GM21423 (cell line): Measurements from ENCODE around the gene SLC25A23.
"Not testable (repeated sequence)": the region's sequence is repeated elsewhere in the genome, so short reads cannot be mapped to it uniquely, and the experiment has no call there.

Experiments
- ATAC-seq: cut with Tn5 transposase; IDR thresholded peaks from one replicate; pipeline ENCODE4 v1.9.1; 2021; ENCODE audit warnings: mild to moderate bottlenecking, moderate library complexity; ENCODE audit not compliant: unreplicated experiment

The SLC25A23 gene

DNA sequence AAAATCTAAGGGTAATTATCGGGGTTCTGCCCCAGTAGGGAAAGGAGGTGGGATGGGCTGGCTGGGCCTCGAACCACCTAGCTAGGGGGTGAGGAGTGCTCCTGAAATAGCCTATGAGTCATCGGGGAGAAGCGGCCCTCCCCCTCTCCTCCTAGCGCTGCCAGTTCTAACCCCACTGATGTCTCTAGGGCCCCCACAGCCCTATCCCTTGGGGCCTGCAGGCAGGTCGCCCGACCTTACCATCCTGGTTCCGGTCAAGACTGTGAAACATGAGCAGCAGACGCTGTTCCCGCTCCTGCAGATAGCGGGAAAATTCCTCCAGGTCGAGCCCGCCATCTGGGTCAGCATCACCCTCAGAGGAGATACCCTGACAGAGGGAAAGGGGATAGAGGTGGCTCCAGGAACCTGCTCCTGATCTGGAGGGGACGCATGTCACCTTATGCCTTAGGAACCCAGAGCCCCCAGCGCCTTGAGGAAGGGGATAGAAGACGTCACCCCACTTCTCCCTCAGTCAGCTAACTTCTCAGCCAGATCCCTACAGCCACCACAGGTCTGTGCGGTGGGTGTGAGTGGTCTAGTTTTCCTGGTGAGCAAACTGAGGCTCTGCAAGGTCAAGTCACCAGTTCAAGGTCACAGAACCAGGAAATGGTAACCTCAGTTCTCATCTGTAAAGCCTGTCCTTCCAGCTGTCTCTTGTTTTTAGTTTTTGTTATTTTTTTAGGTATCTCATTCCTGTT, 1.5 kb downstream of the SLC25A23 start:
- no peak for ATAC-seq

DNA sequence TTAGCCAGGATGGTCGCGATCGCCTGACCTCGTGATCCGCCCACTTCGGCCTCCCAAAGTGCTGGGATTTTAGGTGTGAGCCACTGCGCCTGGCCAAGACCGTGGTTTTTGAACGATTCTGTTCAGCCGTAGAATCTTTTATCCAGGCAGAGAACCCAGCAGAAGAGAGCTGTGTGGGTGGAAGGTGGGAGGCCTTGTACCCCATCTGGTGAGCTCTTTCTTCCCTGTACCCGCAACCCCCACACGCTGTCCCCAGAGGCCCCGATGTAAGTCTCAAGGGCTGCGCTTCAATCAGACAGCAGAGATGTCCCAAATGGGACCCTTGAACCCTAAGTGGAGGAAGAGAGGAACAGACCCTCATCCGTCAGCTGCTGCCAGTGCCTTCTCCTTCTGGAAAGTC, 3.7 kb downstream of the SLC25A23 start:
- ATAC-seq: no peak

DNA sequence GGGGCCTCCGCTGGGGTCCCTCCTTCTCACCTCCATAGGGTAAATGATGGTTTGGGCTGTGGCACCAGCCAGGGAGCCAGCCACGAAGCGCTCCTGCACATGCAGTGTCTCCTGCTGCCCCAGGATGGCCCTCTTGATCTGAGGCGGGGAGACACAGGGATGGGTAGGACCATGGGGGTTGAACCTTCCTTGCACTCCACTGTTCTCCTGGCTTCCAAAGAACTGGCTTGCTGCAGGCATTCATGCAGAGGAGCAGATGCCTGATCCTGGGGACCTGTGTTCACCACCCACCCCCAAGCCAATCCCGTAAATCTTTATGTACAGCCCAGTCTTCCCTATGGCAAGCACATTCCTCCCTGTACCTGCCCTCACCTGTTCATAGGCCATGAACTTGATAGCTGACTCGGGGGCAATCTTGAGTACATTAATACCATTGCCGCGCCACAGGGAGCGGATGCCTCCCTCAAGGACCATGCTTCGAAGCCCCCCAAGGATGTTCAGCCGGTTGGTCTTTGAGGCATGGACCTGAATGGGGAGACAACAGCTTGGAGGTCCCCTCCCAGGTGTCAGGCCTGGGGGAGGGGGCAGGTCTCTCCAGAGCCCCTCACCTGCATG, 5.5 kb downstream of the SLC25A23 start:
- ATAC-seq: no peak

DNA sequence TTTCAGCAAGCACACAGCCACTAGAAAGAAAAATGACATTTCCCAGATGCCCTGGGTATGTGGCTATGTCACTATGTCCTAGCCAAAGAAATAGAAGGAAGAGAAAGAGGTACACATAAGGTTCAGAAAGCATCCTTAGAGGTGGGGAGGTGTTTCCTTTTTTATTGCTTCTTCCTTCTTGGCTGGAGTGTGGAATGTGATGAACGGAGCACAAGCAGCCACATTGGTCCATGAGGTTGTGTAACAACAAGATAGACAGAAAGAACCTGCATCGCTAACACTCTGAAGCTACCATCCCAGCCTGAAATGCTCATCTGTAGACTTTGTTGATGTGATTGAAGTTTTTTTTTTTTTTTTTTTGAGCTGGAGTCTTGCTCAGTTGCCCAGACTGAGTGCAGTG, 6.7 kb downstream of the SLC25A23 start:
- no peak for ATAC-seq

DNA sequence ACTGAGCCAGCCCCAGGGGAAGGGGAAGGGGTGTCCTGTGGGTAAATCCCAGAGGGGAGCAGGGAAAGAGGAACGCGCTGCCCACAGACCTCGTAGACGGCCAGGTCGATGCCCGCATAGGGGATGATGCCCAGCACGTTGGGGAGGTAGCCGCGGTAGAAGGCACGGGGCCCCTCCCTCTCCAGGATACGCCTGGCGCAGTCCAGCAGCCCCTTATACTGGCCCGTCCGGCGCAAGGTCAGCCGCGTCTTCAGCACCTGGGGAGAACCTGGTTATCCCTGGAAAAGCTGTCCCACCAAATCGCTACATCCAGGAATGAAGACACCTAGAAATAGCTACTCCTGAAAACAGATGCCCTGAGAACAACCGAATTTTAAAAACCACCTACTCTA, 7.4 kb downstream of the SLC25A23 start:
- no peak for ATAC-seq

DNA sequence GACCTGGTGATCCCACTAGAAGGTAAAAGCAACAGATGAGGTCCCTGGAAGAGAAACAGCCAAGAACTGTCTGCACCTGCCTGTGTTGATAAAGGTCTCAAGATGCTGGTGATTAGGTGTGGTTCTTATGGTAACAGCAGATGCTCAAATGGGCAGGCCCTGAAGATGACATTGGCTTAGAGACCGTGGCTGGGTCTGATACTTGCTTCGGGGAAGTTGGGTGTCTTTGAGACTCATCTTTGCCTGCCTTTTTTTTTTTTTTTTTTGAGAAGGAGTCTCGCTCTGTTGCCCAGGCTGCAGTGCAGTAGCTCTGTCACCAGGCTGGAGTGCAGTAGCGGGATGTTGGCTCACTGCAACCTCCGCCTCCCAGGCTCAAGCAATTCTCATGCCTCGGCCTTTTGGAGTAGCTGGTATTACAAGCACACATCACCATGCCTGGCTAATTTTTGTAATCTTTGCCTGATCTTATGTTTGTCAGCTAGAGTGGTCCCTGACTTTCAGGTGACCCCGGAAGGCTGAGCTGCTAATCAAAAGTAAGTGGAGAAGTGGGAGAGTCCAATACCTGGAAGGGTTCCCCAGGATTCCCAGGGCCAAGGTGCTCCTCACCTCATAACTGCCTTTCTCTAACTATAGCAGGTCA, 7.9 kb downstream of the SLC25A23 start:
- ATAC-seq: no peak

DNA sequence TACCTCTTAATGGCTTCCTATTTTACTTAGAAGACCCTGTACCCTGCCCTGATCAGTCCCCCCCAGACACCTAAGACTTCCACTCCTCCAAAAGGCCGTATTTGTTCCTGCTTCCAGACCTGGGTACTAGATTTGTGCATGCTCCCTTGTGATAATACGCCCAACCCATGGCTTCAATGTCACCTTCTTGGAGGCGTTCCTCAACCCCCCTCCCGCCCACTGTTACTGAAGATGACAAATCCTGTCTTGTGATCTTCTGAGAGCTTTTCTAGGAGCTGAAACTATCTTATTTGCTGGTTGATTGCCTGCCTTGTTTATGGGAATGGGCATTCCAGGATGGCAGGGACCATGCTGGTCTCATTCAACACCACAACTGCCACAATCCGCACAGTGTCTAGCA, 9.4 kb downstream of the SLC25A23 start:
- no peak for ATAC-seq

DNA sequence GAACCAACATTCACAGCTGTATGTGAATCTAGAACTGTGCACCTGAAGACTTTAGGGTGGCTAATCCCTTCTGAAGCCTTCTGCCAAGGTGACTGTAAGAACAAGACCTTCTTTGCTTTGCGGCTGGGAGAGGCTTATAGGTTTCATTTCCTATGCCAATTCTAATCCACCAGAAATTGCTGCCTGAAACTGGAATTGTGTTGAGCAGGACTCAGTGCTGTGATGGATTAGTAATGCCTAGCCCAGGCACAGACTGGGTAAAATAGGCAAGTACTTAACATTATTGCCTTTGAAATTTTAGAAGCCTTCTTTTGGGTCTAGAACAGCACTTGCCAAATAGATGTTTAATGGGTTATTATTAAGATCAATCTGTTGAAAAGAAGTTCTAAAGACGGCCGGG, 11.5 kb downstream of the SLC25A23 start:
- ATAC-seq: no peak

DNA sequence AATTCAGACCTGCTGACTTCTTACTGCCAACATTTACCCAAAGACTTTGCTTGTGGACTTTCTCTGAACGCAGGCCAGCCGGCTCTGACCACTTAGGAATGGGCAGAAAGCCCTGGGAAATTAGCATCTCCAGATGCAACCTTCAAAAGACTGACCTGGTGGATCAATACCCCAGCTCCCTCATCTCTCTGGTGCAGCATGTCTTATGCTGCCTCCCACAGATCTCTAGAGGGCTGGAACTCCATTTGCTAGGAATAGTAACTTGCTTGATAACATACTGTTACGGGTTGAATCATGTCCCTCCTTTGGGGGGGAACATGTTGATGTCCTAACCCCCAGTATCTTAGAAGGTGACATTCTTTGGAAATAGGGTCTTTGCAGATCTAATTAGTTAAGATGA, 13.1 kb downstream of the SLC25A23 start:
- no peak for ATAC-seq

DNA sequence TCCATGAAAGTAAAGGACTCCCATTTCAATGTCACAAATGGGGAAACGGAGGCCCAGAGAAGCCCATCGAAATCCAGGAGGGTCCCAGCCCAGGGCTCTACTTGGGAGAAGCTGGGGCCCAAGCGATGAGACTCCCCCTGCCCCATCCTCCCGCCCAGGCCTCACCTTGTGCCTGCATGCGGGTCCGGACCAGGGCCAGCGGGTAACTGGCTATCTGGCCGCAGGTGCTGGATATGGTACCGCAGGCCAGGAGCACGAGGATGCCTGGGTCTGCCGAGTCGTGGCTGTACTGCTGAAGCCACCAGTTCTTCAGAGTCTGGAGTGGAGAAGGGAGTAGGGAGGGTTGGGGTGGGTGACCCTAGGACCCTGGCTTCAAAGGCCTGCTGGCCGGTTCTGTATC, 15.6 kb downstream of the SLC25A23 start:
- ATAC-seq: no peak

DNA sequence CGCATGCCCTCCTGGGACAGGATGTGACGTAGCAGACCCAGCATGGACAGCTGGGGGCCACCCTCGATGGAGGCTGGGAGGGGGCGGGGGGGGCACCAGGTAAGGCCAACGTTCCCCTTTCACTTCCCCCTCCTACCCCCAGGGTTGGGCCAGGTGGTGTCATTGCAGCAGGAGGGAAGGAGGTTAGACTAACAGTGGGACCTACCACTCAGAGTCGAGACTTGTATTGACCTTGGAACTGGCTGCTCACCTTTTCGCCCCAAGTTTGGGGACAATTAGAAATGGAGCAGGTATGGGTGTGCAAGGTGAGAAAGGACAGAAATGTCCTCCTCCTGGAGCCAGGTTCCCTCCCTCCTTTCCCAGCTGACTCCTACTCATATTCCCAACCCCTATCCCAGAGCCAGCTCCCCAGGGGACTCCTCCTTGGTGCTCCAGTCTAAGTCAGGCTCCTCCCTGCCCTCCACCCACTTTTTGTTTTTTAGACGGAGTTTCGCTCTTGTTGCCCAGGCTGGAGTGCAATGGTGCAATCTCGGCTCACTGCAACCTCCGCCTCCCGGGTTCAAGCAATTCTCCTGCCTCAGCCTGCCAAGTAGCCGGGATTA, 17.4 kb downstream of the SLC25A23 start:
- no peak for ATAC-seq

DNA sequence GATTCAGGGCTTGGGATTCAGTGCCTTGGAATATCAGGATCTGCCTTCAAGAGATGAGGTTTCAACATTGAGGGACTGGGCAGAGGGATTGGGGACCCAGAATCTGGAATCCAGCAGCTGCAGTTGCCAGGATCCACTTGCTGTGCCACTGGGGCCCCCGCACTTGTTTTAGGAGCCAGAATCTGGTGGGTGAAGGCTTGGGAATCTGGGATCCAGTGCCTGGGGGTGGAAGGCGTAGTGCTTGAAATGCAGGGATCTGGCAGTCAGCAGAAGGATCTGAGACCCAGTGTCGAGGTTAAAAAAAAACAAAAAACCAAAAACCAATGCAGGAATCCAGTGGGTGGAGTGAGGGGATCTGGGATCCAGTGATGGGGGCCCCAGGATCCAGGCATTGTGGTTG, 18.7 kb downstream of the SLC25A23 start:
- no peak for ATAC-seq

DNA sequence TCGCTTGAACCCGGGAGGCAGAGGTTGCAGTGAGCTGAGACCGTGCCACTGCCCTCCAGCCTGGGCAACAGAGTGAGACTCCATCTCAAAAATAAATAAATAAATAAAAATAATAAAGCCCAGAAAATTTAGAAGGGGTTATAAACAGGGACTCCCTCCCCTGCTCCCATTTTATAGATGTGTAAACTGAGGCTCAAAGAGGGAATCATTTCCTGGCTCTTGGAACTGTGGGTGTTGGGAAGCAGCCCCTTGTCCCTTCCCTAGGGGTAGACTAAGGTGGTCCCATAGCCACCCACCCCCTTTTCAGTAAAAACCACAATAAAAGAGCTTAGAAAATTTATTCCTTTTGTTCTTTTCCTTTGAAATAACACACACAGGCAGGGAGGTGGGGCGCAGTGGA, 19.8 kb downstream of the SLC25A23 start:
- ATAC-seq: no peak

DNA sequence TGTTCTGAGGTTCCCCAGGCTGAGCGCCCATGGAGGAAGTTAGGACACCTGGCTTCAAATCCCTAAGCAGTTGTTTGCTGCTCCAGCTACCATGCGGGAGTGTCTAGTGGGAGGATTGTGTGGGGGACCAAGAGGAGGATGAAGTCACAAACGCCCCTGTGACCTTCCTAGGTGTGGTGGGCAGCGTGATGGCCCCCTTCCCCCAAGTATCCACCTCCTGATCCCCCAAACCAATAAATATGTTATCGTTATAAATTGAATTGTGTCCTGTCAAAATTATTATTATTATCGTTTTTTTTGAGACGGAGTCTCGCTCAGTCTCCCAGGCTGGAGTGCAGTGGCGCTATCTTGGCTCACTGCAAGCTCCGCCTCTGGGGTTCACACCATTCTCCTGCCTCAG, 25.9 kb downstream of the SLC25A23 start, which contains the start of gene SLC25A41:
Gene SLC25A41 (minus strand): TSS at position 101 of the 400 bp plus-strand sequence. CDS start 70 bp downstream, at position 31.
- no peak for ATAC-seq

DNA sequence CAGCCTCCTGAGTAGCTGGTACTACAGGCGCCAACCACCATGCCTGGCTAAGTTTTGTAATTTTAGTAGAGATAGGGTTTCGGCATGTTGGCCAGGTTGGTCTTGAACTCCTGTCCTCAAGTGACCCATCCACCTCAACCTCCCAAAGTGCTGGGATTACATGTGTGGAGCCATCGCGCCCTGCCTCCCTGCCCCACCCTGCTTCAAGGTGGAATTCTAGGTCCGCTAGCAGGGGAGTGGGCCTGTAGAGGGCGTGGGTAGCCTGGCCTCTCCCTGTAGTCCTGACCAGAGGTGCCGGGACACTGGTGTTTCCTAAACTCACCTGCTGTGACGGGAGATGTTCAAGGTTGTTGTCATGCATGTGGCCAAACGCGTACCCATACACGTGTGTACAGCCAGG, 26.4 kb downstream of the SLC25A23 start:
- no peak for ATAC-seq

DNA sequence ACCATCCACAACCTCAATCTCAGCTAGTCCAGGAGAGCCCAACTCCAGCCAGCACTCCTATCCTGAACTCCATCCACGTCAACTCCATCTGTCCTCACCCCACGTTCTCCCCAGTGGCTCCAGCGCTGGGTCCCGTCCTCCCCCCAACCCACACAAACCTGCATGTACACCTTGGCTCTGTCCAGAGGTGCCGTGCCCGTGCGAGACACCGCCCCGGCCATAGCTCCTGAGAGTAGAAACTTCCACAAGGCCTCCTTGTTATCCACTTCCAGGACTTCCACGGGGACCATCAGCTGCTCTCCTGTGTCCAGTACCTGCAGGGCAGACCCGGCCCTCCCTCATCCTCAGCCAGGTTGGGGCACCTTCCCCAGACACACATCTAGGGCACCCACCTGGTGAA, 27.7 kb downstream of the SLC25A23 start:
- no peak for ATAC-seq

DNA sequence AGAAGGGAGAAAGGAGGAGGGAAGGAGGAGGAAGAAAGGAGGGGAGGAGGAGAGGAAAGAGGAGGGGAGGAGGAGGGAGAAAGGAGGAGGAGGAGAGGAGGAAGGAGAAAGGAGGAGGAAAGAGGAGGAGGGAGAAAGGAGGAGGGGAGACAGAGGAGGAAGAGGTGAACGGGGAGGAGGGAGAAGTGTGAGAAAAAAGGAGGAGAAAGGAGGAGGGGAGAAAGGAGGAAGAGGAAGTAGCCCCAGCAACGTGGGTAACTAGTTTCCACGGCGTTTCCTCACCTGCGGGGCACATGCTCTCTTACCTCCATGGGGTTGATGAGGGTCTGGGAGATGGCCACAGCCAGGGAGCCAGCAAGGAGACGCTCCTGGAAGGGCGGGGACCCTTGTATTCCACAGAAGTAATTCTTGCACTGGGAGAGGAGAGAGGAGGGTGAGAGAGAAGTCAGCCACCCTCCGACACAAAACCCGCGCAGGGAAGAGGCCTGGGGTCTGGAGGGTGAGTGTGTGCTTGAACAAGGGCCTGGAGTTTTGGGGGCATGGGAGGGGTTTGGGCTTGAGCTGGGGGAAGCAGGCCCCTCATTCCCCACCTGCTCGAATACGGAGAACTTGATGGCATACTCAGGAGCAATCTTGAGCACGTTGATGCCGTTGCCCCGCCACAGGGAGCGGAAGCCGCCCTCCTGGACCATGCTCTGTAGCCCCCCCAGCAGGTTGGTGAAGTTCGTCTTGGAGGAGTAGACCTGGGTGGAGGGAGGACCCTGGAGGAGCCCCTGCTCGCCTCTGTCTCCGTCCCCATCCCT, 30.0 kb downstream of the SLC25A23 start:
- ATAC-seq: no peak

DNA sequence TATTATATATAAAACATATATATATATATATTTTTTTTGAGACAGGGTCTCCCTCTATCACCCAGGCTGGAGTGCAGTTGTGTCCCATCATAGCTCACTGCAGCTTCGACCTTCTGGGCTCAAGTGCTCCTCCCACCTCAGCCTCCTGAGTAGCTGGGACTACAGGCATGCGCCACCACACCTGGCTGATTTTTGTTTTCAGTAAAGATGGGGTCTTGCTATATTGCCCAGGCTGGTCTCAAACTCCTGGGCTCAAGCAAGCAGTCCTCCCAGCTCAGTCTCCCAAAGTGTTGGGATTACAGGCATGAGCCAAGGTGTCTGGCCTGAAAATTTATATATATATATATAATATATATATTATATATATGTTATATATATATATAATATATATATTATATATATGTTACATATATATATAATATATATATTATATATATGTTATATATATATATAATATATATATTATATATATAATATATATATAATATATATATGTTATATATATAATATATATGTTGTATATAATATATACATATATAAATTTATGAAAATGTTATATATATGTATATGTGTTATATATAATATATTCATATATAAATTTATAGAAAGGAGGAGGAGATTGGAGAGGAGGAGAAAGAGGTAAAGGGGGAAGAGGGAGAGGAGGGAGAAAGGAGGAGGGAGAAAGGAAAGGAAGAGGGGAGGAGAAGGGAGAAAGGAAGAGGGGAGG, 30.7 kb downstream of the SLC25A23 start:
- ATAC-seq: not testable (repeated sequence)

DNA sequence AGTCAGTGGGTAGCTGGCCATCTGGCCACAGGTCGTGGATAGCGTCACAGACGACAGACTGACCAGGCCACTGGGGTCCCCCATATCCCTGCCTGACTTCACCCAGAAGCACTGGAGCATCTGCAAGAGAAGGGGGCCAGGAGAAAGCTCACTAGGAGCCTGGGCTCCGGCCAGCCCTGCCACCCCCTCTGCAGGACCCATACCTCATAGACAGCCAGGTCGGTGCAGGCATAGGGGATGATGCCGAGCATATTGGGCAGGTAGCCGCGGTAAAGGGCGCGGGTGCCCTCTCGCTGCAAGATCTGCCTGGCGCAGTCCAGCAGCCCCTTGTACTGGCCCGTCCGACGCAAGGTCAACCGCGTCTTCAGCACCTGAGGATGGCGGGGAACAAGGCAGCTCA, 32.5 kb downstream of the SLC25A23 start:
- ATAC-seq: no peak
